Measurements from ENCODE around the gene LETMD1.

LETMD1 gene

DNA sequence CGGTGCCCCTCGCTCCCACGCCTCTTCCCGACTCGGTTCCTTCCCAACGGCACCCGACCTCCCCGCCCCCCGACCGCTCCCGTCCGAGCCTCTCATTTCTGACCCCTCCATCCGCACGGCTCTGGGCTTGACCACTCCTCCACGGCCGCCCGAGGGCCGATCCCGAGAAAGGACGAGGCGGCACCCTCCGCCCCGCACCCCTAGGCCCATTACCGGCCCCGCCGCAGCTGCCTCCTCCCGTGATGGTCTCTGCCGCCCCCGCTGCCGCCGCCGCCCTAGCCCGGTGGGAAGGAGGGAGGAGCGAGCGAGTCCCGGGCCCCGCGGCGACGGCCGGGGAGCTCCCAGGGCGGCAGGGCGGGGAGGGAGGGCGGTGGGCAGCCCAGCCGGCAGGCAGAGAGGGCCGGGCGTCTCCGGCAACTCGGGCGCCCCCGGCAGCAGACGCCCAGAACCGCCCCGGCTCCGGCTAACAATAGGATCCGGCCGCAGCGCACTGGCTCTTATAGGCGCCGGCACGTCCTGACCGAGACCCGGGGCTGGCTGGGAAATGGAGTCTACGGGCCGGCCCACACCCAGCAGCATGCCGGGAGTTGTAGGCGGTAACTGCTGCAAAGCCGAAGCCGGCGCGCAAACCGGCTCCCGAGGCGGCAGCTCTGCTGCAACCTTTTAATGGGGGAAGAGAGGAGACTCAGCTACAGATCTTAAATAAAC, 35.2 kb downstream of the LETMD1 start, which contains the start of gene CSRNP2 (continued):
- TF ChIP-seq, protein P1, sequence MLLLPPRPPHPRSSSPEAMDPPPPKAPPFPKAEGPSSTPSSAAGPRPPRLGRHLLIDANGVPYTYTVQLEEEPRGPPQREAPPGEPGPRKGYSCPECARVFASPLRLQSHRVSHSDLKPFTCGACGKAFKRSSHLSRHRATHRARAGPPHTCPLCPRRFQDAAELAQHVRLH (tag by site-specific recombination; IDR thresholded peaks at IDR 0.05), result no peak
- TF ChIP-seq ZNF48 (tag by site-specific recombination; IDR thresholded peaks at IDR 0.05), result no peak
- no peak; the same call in 1 of the 2 replicates for TF ChIP-seq ZNF654 (tag by site-specific recombination; IDR thresholded peaks at IDR 0.05; ENCODE audit: low read depth)
- no peak for TF ChIP-seq ZNF223 (tag by site-specific recombination; IDR thresholded peaks at IDR 0.05)
- TF ChIP-seq IKZF3 (tag by site-specific recombination; IDR thresholded peaks at IDR 0.05), result no peak; the same call in 1 of the 2 replicates
- TF ChIP-seq ZNF747 (tag by site-specific recombination; IDR thresholded peaks at IDR 0.05), result no peak
- TF ChIP-seq ZFP69B (tag by site-specific recombination; IDR thresholded peaks at IDR 0.05), result no peak
- TF ChIP-seq ZNF211 (tag by site-specific recombination; IDR thresholded peaks at IDR 0.05; ENCODE audit: low read depth), result no peak
- TF ChIP-seq GLIS2 (tag by site-specific recombination; IDR thresholded peaks at IDR 0.05), result peak; percentile 41; the same call in 1 of the 2 replicates
- TF ChIP-seq, protein P2, sequence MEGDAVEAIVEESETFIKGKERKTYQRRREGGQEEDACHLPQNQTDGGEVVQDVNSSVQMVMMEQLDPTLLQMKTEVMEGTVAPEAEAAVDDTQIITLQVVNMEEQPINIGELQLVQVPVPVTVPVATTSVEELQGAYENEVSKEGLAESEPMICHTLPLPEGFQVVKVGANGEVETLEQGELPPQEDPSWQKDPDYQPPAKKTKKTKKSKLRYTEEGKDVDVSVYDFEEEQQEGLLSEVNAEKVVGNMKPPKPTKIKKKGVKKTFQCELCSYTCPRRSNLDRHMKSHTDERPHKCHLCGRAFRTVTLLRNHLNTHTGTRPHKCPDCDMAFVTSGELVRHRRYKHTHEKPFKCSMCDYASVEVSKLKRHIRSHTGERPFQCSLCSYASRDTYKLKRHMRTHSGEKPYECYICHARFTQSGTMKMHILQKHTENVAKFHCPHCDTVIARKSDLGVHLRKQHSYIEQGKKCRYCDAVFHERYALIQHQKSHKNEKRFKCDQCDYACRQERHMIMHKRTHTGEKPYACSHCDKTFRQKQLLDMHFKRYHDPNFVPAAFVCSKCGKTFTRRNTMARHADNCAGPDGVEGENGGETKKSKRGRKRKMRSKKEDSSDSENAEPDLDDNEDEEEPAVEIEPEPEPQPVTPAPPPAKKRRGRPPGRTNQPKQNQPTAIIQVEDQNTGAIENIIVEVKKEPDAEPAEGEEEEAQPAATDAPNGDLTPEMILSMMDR (tag by site-specific recombination; IDR thresholded peaks at IDR 0.05), result no peak
- no peak for TF ChIP-seq ZFP41 (tag by site-specific recombination; IDR thresholded peaks at IDR 0.05; ENCODE audit: borderline replicate concordance)
- TF ChIP-seq WT1 (tag by site-specific recombination; IDR thresholded peaks at IDR 0.05), result 0 out of 2 replicates have a peak, but pooled peaks have one; percentile 8
- no peak for TF ChIP-seq ZNF157 (tag by site-specific recombination; IDR thresholded peaks at IDR 0.05)
- TF ChIP-seq ZNF239 (tag by site-specific recombination; IDR thresholded peaks at IDR 0.05), result 0 out of 2 replicates have a peak, but pooled peaks have one; percentile 42
- peak; percentile 90 for TF ChIP-seq ZNF341 (tag by site-specific recombination; IDR thresholded peaks at IDR 0.05; ENCODE audit: low read depth)
- TF ChIP-seq ZNF335 (tag by site-specific recombination; conservative IDR thresholded peaks at IDR 0.05), result peak; percentile 80
- TF ChIP-seq, protein P3, sequence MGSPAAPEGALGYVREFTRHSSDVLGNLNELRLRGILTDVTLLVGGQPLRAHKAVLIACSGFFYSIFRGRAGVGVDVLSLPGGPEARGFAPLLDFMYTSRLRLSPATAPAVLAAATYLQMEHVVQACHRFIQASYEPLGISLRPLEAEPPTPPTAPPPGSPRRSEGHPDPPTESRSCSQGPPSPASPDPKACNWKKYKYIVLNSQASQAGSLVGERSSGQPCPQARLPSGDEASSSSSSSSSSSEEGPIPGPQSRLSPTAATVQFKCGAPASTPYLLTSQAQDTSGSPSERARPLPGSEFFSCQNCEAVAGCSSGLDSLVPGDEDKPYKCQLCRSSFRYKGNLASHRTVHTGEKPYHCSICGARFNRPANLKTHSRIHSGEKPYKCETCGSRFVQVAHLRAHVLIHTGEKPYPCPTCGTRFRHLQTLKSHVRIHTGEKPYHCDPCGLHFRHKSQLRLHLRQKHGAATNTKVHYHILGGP (tag by site-specific recombination; IDR thresholded peaks at IDR 0.05), result no peak
- TF ChIP-seq OSR2 (tag by site-specific recombination; IDR thresholded peaks at IDR 0.05), result 0 out of 2 replicates have a peak, but pooled peaks have one; percentile 37
- TF ChIP-seq ZNF404 (tag by site-specific recombination; IDR thresholded peaks at IDR 0.05), result no peak
- TF ChIP-seq ZNF202 (tag by site-specific recombination; IDR thresholded peaks at IDR 0.05; ENCODE audit: borderline replicate concordance), result peak; percentile 64; the same call in 1 of the 2 replicates
- TF ChIP-seq ZNF121 (tag by site-specific recombination; IDR thresholded peaks at IDR 0.05), result no peak
- TF ChIP-seq ZNF596 (tag by site-specific recombination; IDR thresholded peaks at IDR 0.05), result peak; percentile 48; the same call in 1 of the 2 replicates
- TF ChIP-seq TCF7L2 (IDR thresholded peaks at IDR 0.05; ENCODE audit: borderline replicate concordance, low read depth, low read length), result no peak
- TF ChIP-seq ZNF24 (tag by site-specific recombination; IDR thresholded peaks at IDR 0.05), result no peak
- no peak for TF ChIP-seq HOXC10 (CRISPR knock-in tag; IDR thresholded peaks at IDR 0.05)
- TF ChIP-seq, protein P4, sequence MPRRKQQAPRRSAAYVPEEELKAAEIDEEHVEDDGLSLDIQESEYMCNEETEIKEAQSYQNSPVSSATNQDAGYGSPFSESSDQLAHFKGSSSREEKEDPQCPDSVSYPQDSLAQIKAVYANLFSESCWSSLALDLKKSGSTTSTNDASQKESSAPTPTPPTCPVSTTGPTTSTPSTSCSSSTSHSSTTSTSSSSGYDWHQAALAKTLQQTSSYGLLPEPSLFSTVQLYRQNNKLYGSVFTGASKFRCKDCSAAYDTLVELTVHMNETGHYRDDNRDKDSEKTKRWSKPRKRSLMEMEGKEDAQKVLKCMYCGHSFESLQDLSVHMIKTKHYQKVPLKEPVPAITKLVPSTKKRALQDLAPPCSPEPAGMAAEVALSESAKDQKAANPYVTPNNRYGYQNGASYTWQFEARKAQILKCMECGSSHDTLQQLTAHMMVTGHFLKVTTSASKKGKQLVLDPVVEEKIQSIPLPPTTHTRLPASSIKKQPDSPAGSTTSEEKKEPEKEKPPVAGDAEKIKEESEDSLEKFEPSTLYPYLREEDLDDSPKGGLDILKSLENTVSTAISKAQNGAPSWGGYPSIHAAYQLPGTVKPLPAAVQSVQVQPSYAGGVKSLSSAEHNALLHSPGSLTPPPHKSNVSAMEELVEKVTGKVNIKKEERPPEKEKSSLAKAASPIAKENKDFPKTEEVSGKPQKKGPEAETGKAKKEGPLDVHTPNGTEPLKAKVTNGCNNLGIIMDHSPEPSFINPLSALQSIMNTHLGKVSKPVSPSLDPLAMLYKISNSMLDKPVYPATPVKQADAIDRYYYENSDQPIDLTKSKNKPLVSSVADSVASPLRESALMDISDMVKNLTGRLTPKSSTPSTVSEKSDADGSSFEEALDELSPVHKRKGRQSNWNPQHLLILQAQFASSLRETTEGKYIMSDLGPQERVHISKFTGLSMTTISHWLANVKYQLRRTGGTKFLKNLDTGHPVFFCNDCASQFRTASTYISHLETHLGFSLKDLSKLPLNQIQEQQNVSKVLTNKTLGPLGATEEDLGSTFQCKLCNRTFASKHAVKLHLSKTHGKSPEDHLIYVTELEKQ (tag by site-specific recombination; IDR thresholded peaks at IDR 0.05; ENCODE audit: borderline replicate concordance), result no peak
- no peak for TF ChIP-seq ZNF426 (tag by site-specific recombination; IDR thresholded peaks at IDR 0.05)
- TF ChIP-seq, protein P5, sequence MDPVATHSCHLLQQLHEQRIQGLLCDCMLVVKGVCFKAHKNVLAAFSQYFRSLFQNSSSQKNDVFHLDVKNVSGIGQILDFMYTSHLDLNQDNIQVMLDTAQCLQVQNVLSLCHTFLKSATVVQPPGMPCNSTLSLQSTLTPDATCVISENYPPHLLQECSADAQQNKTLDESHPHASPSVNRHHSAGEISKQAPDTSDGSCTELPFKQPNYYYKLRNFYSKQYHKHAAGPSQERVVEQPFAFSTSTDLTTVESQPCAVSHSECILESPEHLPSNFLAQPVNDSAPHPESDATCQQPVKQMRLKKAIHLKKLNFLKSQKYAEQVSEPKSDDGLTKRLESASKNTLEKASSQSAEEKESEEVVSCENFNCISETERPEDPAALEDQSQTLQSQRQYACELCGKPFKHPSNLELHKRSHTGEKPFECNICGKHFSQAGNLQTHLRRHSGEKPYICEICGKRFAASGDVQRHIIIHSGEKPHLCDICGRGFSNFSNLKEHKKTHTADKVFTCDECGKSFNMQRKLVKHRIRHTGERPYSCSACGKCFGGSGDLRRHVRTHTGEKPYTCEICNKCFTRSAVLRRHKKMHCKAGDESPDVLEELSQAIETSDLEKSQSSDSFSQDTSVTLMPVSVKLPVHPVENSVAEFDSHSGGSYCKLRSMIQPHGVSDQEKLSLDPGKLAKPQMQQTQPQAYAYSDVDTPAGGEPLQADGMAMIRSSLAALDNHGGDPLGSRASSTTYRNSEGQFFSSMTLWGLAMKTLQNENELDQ (tag by site-specific recombination; IDR thresholded peaks at IDR 0.05; ENCODE audit: low read depth), result no peak
- TF ChIP-seq, protein P6, sequence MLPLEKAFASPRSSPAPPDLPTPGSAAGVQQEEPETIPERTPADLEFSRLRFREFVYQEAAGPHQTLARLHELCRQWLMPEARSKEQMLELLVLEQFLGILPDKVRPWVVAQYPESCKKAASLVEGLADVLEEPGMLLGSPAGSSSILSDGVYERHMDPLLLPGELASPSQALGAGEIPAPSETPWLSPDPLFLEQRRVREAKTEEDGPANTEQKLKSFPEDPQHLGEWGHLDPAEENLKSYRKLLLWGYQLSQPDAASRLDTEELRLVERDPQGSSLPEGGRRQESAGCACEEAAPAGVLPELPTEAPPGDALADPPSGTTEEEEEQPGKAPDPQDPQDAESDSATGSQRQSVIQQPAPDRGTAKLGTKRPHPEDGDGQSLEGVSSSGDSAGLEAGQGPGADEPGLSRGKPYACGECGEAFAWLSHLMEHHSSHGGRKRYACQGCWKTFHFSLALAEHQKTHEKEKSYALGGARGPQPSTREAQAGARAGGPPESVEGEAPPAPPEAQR (tag by site-specific recombination; IDR thresholded peaks at IDR 0.05), result no peak
- TF ChIP-seq GFI1B (tag by site-specific recombination; IDR thresholded peaks at IDR 0.05), result no peak

All from HEK293 (cell line).